Testis (tissue), 2 donors: ENCODE data around the gene NOTO.

Source experiments
- CTCF ChIP-seq, 3 experiments: fragments of 450-650 bp in 2 of 3; fragments of 200-600 bp in 1 of 3; sonication (generic) in 1 of 3; IDR thresholded peaks; one replicate each; pipeline ENCODE4 v1.5.1; 2016 to 2019; ENCODE audit warnings: antibody characterized with exemption in 3 of 3, mild to moderate bottlenecking in 2 of 3, moderate library complexity in 1 of 3
- POLR2A ChIP-seq: fragments of 450-650 bp; IDR thresholded peaks from one replicate; pipeline ENCODE4 v1.6.1; 2017; ENCODE audit warnings: antibody characterized with exemption, mild to moderate bottlenecking, moderate library complexity

- no peak for TF ChIP-seq CTCF (IDR thresholded peaks at IDR 0.05)
- TF ChIP-seq POLR2A: no peak
Measured at GRCh38 chr2:73257425-73258125, 55.2 kb downstream of the NOTO start.
